SKM-1 treated with dmso at 0.1 percent for 144 hours (cell line): Measurements from ENCODE around the gene TEX11.
"Not testable (repeated sequence)": the region's sequence is repeated elsewhere in the genome, so short reads cannot be mapped to it uniquely, and the experiment has no call there.

Experiments used
- DNase-seq: peaks from one replicate; lab custom pipeline; 2025; ENCODE audit not compliant: unreplicated experiment; lab: John Stamatoyannopoulos, UW

The TEX11 gene

DNA sequence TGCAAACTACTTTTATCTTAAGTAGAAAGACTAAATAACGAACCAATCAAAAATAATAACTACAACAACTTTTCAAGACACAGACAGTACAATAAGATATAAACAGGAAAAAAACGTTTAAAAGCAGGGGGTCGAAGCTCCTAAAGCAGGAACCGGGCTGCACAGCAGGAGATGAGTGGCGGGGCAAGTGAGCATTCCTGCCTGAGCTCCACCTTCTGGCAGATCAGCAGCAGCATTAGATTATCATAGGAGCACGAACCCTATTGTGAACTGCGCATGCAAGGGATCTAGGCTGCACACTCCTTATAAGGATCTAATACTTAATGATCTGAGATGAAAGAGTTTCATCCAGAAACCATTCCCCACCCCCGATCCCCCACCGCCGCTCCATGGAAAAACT, 146.2 kb downstream of the TEX11 start:
- no peak for DNase-seq

DNA sequence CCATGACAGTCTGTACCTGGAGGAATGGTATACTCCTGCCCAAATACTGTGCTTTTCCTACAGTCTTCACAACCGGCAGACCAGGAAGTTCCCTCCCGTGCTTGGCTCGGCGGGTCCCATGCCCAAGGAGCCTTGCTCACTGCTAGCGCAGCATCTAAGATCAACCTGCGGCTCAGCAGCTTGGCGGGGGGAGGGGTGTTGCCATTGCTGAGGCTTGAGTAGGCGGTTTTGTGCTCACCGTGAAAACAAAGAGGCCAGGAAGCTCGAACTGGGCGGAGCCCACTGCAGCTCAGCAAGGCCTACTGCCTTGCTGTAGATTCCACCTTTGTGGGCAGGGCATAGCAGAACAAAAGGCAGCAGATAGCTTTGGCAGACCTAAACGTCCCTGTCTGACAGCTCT, 152.7 kb downstream of the TEX11 start:
- no peak for DNase-seq

- DNase-seq = no peak
These were observed 154.2 kb downstream of the TEX11 start for GRCh38 chrX:70754169-70754848.

DNA sequence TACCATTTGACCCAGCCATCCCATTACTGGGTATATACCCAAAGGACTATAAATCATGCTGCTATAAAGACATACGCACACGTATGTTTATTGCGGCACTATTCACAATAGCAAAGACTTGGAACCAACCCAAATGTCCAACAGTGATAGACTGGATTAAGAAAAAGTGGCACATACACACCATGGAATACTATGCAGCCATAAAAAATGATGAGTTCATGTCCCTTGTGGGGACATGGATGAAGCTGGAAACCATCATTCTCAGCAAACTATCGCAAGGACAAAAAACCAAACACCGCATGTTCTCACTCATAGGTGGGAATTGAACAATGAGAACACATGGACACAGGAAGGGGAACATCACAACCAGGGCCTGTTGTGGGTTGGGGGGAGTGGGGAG, 174.7 kb downstream of the TEX11 start:
- not testable (repeated sequence) for DNase-seq

DNA sequence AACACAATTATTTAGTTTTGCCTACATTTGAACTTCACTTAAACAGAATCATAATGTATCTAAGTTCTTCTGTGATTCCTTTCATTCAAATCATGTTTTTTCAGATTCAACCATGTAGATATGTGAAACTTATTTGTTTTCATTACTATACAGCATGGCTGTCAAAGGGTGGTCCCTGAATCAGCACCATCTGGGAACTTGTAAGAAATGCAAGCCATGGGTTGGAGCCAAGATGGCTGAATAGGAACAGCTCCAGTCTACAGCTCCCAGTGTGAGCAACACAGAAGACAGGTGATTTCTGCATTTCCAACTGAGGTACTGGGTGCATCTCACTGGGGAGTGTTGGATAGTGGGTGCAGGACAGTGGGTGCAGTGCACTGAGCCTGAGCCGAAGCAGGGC, 180.6 kb downstream of the TEX11 start:
- DNase-seq = not testable (repeated sequence)

DNA sequence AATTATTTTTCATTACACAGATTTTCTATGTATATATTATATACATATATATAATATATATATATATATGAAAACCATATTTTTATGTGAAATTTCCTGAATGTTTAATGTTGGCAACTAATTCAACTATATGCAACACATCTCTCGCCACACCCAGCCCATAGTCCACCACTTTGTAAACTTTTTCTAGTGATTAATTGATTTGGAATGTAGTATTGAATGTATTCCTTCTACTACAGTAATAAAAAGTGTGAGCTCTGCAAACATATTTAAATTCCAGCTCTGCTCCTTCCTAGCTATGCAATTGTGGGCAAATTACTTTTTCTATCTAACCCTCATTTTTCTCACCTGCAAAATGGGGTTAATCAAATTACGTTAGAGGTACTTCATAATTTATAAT, 187.8 kb downstream of the TEX11 start:
- no peak for DNase-seq

- DNase-seq = not testable (repeated sequence)
These were observed 197.2 kb downstream of the TEX11 start for GRCh38 chrX:70711336-70711735.

DNA sequence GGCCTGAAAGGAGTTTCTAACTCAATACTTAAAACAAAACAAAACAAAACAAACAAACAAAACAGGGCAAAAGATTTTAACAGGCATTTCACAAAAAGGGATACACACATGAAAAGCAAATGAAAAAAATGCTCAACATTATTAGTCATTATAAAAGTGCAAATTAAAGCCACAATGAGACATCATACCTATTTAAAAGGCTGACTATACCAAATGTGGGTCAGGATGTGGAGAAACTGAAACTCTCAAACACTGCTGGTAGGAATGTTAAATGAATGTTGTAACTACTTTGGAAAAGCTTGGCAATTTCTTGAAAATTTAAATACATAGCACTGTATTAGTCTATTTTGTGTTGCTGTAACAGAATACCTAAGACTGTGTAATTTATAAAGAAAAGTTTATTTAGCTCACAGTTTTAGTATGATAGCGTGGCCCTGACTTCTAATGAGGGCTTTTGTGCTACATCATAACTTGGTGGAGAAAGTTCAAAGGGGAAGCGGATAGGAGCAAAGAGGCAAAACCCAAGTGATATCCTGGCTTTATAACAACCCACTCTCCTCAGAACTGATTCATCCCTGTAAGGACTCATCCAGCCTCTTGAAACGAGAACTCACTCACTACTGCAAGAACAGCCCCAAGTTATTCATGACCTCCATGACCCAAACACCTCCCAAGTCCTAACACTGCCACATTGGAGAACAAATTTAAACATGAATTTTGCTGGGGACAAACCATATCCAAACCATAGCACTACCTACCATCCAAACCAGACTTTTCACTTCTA, 214.0 kb downstream of the TEX11 start:
- no peak for DNase-seq

- not testable (repeated sequence) for DNase-seq
These were observed 229.1 kb downstream of the TEX11 start for GRCh38 chrX:70679455-70679854.

DNA sequence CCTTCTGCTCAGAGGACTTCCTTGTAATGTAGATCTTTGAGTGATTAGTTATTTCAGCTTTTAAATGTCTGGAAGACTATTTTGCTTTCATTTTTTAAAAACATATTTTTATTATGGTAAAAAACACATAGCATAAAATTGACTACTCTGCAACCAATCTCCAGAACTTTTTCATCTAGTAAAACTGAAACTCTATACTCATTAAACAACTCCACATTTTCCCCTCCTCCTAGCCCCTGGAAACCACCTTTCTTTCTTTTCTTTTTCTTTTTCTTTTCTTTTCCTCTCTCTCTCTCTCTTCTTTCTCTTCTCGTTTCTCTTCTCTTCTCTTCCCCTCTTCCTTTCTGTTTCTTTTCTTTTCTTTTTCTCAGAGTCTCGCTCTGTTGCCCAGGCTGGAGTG, 233.2 kb downstream of the TEX11 start:
- no peak for DNase-seq

DNA sequence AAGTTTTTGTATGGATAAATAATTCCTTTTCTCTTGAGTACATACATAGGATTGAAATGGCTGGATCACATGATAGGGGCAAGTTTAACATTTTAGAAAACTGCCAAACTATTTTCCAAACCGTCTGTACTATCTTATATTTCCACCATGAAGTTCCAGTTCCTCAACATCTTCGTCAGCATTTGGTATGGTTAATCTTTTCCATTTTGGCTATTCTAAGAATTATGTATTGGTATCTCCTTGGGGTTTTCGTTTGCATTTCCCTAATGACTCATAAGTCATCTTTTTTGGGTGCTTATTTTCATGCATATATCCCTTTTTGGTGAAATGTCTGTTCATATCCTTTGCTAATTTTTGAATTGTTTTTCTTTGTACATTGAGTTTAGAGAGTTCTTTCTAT, 236.2 kb downstream of the TEX11 start:
- DNase-seq = no peak

- DNase-seq = no peak
These were observed 239.4 kb downstream of the TEX11 start for GRCh38 chrX:70669120-70669519.

- peak; percentile 1 for DNase-seq
These were observed 243.8 kb downstream of the TEX11 start for GRCh38 chrX:70664726-70665125.

GRCh38 chrX:70661124-70661523, 247.4 kb downstream of the TEX11 start:
- not testable (repeated sequence) for DNase-seq

- not testable (repeated sequence) for DNase-seq
These were observed 251.0 kb downstream of the TEX11 start for GRCh38 chrX:70657546-70657945.

DNA sequence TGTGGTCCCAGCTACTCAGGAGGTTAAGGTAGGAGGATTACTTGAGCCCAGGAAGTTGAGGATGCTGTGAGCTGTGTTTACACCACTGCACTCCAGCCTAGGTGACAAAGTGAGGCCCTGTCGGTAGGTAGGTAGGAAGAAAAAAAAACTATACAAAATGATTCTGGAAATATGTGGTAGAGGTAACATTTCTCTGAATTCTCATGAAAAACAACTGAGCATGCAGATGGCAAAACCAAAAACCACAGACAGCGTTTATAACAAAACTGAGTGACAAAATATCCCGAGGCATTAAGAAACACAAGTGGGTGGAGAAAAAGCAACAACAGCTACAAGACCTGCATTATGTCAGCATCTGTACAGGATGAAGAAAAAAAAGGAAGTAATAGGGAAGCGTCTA, 252.2 kb downstream of the TEX11 start:
- DNase-seq = peak; percentile 0

GRCh38 chrX:70647910-70648309, 260.6 kb downstream of the TEX11 start:
- not testable (repeated sequence) for DNase-seq

DNA sequence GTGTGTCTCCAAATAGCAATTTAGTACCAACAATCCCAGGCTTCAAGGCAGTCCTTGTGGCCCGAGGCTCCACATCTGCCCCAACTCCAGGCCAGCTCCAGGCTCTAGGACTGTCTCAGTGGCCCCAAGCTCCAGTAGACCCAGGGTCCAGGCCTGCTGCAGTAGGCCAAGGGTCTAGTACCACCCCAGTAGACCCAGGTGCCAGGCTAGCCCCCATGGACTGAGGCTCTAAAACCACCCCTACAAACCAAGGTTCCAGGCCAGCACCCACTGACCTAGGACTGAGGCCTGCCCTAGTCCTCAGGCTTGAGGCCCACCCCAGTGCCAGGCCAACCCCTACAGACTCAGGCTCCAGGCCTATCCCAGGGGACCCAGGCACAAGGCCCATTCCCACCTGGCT, 272.3 kb downstream of the TEX11 start:
- DNase-seq = no peak

DNA sequence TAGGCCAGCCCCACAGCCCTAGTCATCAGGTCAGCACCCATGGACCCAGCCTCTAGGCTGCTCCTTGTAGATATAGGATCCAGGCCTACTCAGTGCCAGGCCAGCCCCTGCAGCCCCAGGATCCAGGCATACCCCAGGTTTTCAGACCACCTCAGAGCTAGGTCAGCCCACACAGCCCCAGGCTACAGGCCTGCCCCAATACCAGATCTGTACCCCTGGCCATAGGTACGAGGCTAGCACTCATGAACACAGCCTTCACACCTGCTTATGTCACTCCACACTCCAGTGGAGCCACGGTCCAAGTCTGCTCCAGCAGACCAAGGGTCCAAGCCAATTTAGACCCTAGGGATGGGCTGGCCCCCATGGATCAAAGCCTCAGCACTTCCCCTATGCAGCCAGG, 272.8 kb downstream of the TEX11 start:
- DNase-seq = no peak

DNA sequence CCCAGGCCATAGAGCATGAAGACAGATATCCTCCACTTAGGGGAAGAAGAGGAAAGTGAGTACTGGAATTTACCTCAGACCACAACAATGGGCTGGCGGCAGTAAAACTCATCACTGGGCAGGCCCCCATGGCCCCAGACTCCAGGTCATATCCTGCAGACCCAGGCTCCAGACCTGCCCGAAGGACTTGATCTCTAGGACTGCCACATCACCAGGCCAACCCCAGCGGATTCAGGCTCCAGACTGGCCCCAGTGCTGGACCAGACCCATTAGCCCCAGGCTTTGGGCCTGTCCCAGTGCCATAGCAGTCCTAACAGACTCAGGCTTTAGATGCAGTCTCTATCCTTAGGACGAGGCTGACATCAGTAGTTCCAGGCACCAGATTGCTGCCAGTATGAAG, 273.3 kb downstream of the TEX11 start:
- no peak for DNase-seq

GRCh38 chrX:70621743-70622142, 286.8 kb downstream of the TEX11 start:
- DNase-seq = no peak

GRCh38 chrX:70618467-70618866, 290.0 kb downstream of the TEX11 start:
- DNase-seq = no peak

GRCh38 chrX:70613295-70613694, 295.2 kb downstream of the TEX11 start:
- no peak for DNase-seq
